Measurements from ENCODE around the gene FANCG.

The FANCG gene

GRCh38 chr9:35108461-35108860 lies 28.7 kb upstream of the FANCG start:
- TF ChIP-seq GATA3 (IDR thresholded peaks at IDR 0.05; ENCODE audit: low read depth, low read length) = no peak
- TF ChIP-seq GATA2 (IDR thresholded peaks at IDR 0.05; ENCODE audit: low read depth, low read length) = no peak

GRCh38 chr9:35107297-35108290 lies 27.9 kb upstream of the FANCG start:
- TF ChIP-seq GATA3 (IDR thresholded peaks at IDR 0.05; ENCODE audit: low read depth, low read length) = no peak
- no peak for TF ChIP-seq GATA2 (IDR thresholded peaks at IDR 0.05; ENCODE audit: low read depth, low read length)

DNA sequence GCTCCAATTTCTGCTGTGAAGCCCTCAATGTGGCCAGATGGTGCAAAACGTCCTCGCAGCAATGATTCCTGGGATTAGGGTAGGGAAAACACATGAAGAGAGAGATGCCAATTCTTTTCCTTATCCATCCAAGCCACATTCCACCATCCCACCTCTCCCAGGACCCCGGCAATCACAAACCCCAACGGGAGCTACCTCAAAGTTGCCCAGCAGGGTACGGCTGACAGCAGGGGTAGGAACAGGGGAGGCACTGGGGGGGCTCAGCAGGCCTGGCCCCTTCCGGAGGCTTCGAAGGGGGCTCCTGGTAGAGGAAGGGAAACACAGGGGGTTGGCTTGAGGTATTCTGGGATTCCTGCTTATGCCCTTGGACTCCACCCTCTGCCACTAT lies 26.6 kb upstream of the FANCG start:
- no peak for TF ChIP-seq GATA3 (IDR thresholded peaks at IDR 0.05; ENCODE audit: low read depth, low read length)
- no peak for TF ChIP-seq GATA2 (IDR thresholded peaks at IDR 0.05; ENCODE audit: low read depth, low read length)

DNA sequence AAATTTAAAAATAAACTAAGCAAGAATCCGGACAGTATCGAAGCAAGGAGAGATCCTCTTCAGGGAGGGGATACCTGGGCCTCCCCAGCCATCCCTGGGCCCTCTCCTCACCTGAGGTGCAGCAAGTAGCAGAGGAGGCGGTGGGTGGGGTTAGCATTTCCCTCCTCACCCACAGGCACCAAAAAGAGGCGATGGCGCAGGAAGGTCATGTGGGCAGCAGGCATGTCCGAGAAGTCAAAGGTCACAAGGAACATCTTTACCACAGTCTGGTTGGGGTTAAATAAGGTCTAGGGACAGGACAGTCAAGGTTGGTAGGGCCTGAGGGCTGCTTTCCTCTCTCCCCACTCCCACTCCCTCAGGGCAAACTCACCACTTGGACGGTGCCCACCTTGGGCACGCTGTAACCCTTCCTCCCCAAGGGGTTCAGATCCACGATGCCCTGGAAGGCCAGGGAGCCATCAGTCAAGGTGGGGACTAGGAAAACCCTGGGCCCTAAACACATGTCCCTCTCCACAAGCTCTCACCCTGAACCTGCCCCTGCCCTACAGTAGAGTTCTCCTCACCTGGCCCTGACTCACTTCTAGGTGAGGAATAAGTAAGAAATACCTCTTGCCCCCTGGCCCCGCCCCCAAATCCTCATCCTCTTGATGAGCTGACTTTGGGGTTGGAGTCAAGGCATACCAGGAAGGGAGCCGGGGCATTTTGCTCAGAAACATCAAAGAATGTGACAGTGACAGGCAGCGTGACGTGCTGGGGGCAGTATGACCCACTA lies 26.0 kb upstream of the FANCG start:
- no peak for TF ChIP-seq GATA2 (IDR thresholded peaks at IDR 0.05; ENCODE audit: low read depth, low read length)
- no peak for TF ChIP-seq GATA3 (IDR thresholded peaks at IDR 0.05; ENCODE audit: low read depth, low read length)

- TF ChIP-seq GATA3 (IDR thresholded peaks at IDR 0.05; ENCODE audit: low read depth, low read length) (no peak), GATA2 (IDR thresholded peaks at IDR 0.05; ENCODE audit: low read depth, low read length) (no peak)
These were observed 25.4 kb upstream of the FANCG start for GRCh38 chr9:35105126-35105525.

- TF ChIP-seq GATA3 (IDR thresholded peaks at IDR 0.05; ENCODE audit: low read depth, low read length) = no peak
- TF ChIP-seq GATA2 (IDR thresholded peaks at IDR 0.05; ENCODE audit: low read depth, low read length) = no peak
These were observed 24.8 kb upstream of the FANCG start for GRCh38 chr9:35104586-35104985.

- TF ChIP-seq GATA2 (IDR thresholded peaks at IDR 0.05; ENCODE audit: low read depth, low read length) (no peak), GATA3 (IDR thresholded peaks at IDR 0.05; ENCODE audit: low read depth, low read length) (no peak)
These were observed 24.0 kb upstream of the FANCG start for GRCh38 chr9:35103660-35104191.

- TF ChIP-seq GATA3 (IDR thresholded peaks at IDR 0.05; ENCODE audit: low read depth, low read length) (no peak), GATA2 (IDR thresholded peaks at IDR 0.05; ENCODE audit: low read depth, low read length) (peak; percentile 45)
These were observed 23.3 kb upstream of the FANCG start, which contains the start of gene STOML2 for GRCh38 chr9:35102769-35103659. Gene STOML2, minus strand, starts transcription at chr9:35103131. Its CDS starts 37 bp downstream, at chr9:35103094.

DNA sequence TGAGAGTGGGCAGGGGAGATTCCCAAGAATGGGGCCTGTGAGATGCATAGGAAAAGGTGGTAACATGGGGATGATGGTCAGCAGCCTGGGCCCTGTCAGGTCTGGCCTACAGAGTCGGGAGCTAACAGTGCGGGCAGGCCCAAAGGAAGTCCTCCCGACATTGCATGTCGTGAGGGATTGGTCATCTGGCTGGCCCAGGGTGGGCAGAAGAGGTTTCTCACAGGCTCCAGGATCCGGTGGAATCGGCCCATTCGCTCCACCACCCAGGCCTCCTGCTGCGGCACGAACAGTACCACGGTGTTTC lies 22.7 kb upstream of the FANCG start:
- TF ChIP-seq GATA3 (IDR thresholded peaks at IDR 0.05; ENCODE audit: low read depth, low read length) = no peak
- no peak for TF ChIP-seq GATA2 (IDR thresholded peaks at IDR 0.05; ENCODE audit: low read depth, low read length)

DNA sequence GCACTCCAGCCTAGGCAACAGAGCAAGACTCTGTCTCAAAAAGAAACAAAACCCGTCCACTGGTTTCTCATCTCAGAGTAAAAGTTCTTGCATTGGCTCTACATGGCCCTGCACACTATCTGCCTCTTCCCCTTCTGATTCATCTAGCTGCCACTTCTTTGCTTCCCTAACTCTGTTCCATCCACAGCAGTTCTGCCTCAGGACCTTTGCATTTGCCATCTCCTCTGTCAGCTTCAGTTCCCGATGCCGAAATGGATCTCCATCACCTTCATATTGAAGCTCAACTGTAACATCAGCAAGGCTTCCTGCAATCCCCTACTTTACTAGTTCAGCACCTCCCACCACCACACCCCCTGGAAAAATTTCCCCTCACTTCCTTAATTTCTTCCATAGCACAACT lies 17.8 kb upstream of the FANCG start:
- no peak for TF ChIP-seq GATA3 (IDR thresholded peaks at IDR 0.05; ENCODE audit: low read depth, low read length)

GRCh38 chr9:35096035-35096849 lies 16.5 kb upstream of the FANCG start, which contains the start of gene PIGO:
Gene PIGO, minus strand, starts transcription at chr9:35096591. Its CDS starts 1,026 bp downstream, at chr9:35095565.
- TF ChIP-seq GATA3 (IDR thresholded peaks at IDR 0.05; ENCODE audit: low read depth, low read length) (no peak), GATA2 (IDR thresholded peaks at IDR 0.05; ENCODE audit: low read depth, low read length) (no peak)

DNA sequence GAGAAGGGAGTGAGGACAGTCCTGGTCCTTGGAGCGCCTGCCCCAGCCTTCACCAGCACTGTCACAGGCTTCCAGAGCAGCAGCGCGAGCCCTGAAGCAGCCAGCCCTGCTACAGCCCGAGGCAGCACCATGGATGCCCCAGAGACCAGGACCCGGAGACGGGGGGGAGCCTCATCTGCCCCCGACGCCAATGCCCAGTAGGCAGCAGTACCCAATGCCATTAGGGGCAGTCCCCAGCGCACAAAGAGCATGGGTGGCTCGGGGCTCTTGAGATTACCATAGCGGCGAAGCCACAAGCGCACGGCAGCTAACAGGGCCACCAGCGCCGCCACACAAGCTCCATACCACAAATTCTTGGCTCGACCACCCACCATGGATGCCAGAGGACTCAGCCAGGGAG lies 11.8 kb upstream of the FANCG start:
- TF ChIP-seq GATA3 (IDR thresholded peaks at IDR 0.05; ENCODE audit: low read depth, low read length) (no peak), GATA2 (IDR thresholded peaks at IDR 0.05; ENCODE audit: low read depth, low read length) (no peak)

DNA sequence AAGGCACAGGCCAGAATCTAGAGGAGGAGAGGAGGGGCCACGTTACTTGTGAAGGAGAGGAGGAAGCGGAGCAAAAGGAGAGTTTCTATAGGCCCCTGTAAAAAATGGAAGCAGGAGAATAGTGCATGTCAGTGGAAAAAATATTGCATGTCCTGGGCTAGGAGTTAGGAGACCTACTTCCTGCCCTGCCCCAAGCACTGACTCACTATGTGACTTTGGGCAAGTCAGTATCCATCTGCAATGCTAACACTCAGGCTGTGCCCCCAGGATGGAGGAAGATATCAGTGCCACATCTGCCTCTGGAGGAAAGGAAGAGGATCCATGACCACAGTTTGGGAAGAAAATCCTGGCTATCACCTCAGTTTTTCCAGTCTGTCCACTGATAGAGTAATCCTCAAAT lies 9.7 kb upstream of the FANCG start:
- no peak for TF ChIP-seq GATA2 (IDR thresholded peaks at IDR 0.05; ENCODE audit: low read depth, low read length)
- no peak for TF ChIP-seq GATA3 (IDR thresholded peaks at IDR 0.05; ENCODE audit: low read depth, low read length)

Measured in SH-SY5Y (cell line).